Body of pancreas (tissue), 4 donors: ENCODE measurements around the gene PRRT2.

Experiments used
- POLR2A ChIP-seq, 3 donors: fragments of 450-650 bp; IDR thresholded peaks; one replicate each; pipeline ENCODE4 v1.6.1; 2016; ENCODE audit warnings: antibody characterized with exemption in 3 of 3, mild to moderate bottlenecking in 2 of 3
- TF ChIP-seq, protein P1 (sequence below), 7 experiments: fragments of 450-650 bp in 4 of 7; fragments of 200-600 bp in 3 of 7; sonication (generic) in 3 of 7; IDR thresholded peaks; one replicate each; pipeline ENCODE4 v1.5.1; 2016 to 2019; ENCODE audit warnings: antibody characterized with exemption in 7 of 7

GRCh38 chr16:29809850-29810698 is 1.9 kb upstream of the PRRT2 start:
- TF ChIP-seq, protein P1, sequence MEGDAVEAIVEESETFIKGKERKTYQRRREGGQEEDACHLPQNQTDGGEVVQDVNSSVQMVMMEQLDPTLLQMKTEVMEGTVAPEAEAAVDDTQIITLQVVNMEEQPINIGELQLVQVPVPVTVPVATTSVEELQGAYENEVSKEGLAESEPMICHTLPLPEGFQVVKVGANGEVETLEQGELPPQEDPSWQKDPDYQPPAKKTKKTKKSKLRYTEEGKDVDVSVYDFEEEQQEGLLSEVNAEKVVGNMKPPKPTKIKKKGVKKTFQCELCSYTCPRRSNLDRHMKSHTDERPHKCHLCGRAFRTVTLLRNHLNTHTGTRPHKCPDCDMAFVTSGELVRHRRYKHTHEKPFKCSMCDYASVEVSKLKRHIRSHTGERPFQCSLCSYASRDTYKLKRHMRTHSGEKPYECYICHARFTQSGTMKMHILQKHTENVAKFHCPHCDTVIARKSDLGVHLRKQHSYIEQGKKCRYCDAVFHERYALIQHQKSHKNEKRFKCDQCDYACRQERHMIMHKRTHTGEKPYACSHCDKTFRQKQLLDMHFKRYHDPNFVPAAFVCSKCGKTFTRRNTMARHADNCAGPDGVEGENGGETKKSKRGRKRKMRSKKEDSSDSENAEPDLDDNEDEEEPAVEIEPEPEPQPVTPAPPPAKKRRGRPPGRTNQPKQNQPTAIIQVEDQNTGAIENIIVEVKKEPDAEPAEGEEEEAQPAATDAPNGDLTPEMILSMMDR (IDR thresholded peaks at IDR 0.05): no peak
- TF ChIP-seq POLR2A (IDR thresholded peaks at IDR 0.05): no peak
